Measurements from ENCODE around the gene SETBP1.

SETBP1 gene

DNA sequence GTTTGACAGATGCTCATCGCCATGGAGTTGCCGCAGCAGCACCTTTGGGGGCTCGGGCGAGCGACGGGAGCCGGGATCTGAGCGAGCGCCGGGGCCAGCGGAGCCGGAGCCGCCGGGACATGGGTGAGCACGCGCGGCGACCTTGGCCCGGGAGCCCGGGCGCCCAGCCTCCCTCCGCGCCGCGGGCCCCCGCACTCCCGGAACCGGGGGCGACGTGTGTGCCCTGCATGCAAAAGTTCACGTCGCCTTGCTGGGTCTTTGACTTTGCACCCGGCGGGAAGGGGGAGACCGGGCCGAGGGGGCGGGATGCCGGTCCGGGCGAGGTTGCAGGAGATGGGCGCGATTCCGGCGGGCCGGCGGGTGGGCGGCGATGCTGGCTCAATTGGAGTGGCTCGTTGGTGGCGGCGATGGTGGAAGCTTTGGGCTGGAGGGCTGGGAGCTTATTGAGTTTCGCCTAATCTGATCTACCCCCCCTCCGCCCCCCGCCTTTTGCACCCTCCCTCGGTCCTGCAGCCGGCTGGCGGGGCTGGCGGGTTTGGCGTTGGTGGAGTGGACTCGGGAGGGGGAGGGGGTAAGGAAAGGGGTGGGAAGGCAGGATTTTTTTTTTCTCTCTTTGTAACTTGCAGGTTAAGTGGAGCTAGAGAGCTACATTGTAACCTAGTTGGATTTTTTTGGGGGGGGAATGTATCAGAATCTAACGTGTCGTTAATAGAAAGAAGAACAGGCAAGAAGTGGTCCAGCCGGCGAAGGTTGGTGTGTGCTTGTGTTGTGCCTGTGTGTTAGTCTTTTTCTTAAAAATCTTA, at the start of gene SETBP1:
SETBP1 (plus strand) TSS at position 616 of the 803 bp plus-strand sequence. CDS start 20,459 bp downstream, outside the sequence.
- peak in 1 of 2 experiments; percentile 14 for DNase-seq

DNA sequence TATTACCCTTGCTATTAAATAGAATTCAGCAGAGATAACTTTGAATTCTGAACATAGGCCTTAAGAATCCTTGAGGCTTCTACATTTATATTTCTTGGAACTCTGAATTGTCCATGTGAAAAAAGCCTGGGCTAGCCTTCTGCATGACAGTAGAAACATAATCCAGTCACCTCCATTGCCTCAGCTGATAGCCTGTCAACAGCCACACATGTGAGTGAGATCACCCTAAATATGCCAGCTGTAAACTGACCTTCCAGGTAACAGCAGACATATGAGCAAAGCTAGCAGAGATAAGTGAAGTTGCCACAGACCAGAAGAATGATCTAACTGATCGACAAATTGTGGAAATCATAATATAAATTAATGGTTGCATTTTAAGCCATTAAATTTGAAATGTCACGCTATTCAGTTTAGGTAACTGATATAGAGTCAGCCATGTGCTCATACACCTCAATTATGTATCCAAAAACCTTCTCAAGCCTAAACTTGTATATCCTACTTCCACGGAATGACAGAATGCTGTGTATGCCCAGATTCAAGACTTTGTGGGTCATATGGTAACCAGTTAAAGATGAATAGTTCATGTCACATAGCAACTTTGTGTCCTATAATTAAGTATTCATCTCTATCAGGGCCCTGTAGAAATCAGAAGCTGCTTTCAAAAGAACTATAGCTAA, 48.1 kb upstream of the SETBP1 start:
- DNase-seq = no peak

DNA sequence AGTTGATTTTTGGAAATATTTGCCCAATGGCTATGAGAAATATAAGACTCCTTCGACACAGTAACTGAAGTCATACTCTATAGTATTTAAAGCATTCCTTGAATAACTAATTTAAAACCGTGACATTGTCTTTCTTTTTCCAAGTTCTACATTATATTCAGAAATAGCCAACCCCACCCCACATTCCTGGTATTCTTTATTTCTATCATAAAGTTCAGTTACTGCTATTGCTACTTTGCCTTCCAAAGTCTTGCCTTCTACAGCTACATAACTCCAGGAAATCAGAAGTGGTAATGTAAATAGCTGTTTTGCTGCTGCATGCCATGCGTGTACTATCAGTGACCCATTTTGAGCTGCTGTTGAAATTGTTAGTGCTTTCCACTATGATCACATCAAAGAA, 45.1 kb upstream of the SETBP1 start:
- no peak for DNase-seq

DNA sequence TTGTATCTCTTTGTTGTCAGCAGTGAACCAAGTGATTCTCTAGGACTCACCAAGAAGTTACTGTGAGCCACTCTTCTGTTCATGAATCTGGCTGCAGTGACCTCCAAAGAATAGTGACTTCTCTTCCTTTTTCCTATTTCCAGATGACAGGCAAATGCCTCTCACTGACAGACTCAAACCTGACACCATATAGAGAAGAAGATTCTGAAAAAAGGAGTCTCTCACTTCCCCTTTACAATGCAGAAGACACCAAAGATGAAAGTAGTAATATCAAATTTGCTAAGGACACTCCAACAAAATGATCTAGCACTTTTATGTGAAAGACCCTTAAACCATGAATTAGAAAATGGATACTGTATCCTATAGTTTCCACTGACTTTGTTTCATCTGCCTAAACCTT, 44.4 kb upstream of the SETBP1 start:
- no peak for DNase-seq

DNA sequence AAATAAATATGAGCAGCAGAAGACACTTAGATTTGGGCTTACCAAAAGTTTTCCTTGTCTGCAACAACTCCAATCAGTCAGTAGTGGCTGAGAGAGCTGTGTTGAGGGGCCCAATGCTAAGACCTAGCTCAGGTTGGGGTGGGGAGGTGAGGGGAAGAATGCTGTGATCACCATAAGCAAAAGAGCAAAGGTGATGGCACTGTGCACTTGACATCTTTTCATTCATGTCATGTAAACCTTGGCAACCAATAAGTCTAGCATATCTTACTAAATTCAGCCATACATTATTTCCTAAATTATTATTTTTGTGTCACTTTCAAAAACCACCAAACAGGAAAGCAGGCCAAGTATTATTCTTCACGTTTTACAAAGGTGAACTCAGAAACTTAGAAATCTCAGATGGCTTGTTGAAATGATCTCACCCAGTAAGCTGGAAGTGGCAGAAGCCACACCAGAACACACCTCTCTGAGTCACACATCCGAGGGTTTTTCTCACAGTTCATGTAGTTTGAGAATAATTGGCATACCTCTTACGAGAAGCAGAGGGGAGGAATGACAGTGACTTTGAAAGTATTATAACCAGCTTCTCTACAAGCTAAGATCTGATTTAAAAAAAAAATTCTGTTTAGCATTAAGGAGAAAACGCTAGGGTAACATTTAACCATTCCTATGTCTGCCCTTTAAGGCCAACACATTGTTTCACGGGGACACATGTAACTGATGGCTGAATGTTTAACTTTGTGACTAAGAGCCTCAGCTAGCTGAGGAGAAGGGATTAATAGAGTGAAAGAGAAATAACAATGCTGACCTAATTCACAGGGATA, 43.3 kb upstream of the SETBP1 start:
- no peak for DNase-seq

DNA sequence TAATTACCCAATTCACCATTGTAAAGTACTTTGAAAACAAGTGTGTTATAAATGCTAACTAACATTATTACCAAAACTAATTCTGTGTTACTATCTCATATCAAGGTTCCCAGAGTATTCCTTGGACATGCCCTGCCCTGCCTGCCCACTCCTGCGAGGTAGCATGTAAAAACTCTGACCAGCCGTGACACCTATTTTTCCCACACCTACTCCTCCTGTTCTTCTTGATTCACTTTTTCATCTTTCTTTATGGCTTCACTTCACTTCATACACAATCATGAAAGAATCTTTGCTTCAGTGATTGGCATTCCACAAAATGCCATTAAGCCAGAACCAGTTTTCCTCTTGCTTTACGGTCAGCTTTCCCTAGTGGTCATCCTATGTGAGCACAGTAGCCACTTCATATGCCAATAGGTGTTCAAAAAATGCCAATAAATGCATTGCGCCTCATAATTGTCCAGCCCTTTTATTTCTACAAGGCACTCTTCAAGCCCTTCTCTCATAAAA, 42.6 kb upstream of the SETBP1 start:
- DNase-seq = no peak

DNA sequence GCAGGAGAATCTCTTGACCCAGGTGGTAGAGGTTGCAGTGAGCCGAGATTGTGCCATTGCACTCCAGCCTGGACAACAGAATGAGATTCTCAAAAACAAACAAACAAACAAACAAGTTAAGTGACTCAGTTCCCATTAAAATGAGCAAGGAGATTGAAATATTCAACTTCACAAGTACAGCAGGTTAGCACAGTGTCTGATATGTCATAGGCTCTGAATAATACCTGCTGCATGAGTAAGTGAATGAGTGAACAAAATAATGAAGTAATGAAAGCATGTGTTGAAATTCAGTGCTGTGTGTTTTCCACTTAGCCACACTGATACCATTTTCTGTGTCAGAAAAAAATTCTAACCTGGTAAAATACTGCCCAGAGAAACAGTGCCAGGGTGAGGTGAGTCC, 41.9 kb upstream of the SETBP1 start:
- DNase-seq = no peak

DNA sequence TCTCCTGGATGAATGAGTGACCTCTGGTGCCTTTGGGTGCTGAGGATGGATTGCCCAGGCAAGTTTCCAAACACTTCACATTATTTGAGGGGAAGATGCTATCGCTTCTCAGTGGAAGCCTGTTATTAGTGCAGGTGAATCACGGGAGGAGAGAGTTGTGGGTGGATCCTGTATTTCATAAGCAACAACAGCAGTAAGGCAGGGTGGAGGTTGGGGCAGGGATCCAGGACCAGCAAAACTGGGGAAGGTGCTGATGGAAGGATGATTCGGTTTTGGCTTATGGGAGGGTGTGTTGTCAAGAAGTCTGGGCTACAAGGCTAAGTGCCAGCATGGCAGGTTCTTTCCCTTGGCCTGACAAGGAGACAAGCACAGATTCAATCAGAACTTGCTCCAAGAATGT, 37.7 kb upstream of the SETBP1 start:
- DNase-seq = no peak

DNA sequence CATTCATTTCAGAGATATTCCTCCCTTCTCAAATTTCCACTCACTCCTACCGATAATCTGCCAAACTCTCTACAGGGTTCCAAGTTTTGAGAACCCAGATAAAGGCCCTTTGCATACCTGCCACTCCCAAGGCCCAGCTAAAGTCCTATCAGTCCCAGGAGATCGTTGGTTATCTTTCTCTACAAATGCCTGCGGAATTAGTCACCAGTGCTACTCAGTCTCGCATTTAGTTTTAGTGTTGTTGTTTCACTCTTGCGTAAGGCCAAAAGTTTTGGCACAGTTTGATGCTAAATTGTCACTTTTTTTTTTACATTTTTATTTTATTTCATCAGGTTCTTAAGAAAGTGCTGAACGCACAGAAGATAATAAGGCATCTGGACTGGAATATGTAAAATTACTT, 29.2 kb upstream of the SETBP1 start:
- DNase-seq = no peak

DNA sequence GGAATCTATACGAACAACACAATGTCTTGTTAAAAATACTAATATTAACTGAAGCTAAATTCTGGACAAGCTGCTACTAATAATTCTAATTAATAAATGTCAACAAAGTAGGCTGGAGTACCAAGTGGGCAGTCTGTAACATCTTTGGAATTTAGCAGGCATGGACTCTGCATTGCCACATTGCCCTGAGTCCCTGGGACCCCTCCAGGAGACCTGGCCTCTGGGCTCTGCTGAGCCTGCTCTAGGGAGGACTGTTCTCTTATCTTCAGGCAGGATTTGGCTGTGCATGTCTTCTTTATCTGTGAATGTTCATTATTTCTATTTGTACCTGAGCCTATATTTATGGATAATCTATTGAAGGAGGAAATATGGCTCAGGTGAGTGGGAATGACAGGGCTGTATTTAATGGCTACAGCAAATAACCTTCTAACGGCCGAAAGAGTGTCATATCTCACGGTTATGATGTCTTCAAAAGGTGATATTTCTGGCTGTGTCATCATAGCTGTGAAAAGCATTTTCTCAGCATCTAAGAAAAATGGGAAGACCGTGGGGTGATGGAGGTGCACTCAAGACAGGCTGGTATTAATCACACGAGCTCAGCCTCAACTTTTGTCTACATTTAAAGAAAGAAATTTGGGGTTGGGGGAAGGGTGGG, 28.6 kb upstream of the SETBP1 start:
- no peak for DNase-seq

DNA sequence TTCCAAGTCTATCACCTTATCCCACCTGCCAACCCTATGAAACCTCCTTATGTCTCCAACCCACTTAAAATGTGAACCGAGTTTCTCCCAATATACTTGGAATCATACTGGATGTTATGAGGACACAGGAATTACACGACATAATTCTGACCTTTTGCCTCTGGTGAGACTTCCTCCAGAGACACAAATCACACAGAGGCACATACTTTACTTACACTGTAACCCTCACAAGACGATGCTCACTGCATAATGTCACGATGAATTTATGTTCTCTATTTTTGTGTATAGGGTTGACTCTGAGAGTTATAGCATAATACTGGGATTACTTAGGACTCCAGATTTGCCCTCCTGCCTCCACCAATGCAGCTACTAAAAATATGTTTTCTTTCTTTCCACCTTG, 28.0 kb upstream of the SETBP1 start:
- DNase-seq = no peak

DNA sequence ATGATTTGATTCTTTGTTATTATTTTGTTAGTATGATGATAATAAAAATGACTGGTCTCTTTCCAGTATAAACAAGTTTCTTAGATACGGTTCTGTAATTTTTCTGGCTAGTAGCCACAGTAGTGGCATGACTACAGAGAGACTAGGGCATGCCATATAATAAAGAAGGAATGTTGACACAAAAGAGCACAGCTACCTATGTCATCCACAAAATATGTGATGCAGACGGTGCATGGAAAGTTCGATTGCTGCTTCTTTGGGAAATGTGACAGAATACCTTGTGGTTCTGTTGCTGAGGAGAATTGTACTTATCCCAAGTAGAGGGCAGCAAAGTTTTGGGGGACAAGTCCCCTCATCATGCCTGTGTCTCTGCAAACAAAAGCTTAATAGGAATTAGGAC, 26.1 kb upstream of the SETBP1 start:
- DNase-seq = no peak

DNA sequence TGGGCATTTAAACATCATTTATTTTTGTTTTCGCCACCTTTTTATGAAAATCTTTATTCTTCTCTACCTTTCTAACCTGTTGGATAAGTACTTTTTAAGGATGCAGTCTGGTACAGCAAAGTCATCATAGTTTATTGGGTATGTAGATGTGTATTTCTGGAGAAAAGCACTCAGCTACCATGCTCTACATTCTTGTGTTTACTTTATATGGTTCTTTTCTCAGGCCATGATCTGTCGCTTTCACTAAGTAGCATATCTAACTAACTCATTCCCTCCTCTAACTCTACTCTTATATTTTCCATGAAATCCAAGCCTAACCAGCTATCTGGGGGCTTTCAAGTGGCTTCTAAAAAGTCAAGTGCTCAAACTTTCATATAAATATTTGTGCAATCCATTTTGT, 25.3 kb upstream of the SETBP1 start:
- DNase-seq = no peak

DNA sequence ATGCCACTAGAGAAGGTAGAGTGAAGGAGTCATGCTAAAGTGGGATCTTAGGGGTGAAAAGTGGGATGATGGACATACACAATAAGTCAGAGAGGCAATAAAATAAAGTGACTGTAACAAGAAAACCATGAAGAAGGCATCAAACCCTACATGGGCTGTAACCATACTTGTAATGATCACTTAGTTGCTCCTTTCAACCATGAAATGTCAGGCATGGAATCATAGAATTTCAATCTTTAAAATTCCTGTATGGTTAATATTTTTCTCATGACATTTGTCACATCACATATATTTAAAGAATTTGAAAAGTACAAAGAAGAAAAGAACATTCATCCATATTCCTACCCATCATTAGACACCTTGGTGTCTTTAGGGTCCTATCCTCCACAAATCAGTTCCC, 20.9 kb upstream of the SETBP1 start:
- DNase-seq = no peak

DNA sequence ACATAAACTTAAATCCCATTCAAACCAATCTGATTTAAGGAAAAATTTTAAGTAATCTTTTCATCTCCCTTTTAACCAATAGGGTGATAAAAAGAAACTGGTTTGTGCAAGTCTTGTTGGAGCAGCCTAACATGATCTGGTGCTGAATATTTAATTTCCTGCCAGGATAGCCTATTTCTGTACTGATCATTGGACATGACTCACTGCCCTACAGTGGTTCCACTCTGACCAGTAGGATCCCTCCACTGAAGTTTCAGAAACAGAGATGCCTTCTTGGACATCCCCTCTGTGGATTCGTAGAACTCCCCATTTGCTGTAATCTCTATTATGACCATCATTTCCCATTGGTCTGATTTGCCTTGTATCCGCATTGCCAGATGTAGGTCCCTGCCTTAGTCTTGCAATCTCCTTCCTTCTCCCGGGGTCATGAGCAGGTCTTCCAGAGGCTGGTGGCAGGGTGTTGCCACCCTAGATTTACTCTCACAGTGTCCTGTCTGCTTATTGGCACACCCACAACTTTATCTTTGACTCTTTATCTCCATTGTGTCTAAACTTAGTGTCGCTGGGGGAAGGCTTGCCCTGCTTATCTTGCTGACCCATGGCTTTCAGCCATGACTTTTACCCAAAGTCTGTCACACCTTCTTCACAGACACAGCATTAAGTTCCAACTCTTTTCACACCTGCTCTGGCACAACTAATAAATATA, 12.3 kb upstream of the SETBP1 start:
- no peak for DNase-seq

DNA sequence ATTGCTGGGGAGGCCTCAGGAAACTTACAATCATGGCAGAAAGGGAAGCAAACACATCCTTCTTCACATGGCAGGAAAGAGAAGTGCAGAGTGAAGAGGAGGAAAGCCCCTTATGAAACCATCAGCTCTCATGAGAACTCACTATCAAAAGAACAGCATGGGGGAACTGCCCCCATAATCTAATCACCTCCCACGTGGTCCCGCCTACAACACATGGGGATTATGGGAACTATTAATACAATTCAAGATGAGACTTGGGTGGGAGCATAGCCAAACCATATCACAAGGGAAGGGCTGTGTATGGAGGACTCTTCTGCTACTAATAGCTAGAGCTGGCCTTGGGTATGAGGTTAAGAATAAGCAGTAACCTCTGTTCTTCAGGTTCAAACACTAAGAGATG, 8.8 kb upstream of the SETBP1 start:
- DNase-seq = no peak

DNA sequence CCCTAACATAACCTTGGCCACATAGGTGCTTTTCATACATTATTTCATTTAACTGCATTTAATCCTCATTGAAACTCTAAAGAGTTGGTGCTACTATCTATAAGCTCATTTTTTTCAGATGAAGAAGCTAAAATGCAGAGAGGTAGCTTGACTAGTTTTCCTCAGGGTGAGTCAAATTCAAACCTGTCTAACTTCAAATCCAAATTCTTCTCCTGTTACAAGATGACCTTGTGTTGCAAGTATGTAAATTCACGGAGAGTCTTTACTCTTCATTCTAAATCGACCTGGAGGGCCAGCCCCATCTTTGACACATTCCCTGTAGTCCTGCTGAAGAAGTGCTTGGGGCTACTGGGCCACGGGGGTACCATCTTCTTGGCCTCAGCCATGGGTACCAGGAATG, 8.2 kb upstream of the SETBP1 start:
- no peak for DNase-seq

DNA sequence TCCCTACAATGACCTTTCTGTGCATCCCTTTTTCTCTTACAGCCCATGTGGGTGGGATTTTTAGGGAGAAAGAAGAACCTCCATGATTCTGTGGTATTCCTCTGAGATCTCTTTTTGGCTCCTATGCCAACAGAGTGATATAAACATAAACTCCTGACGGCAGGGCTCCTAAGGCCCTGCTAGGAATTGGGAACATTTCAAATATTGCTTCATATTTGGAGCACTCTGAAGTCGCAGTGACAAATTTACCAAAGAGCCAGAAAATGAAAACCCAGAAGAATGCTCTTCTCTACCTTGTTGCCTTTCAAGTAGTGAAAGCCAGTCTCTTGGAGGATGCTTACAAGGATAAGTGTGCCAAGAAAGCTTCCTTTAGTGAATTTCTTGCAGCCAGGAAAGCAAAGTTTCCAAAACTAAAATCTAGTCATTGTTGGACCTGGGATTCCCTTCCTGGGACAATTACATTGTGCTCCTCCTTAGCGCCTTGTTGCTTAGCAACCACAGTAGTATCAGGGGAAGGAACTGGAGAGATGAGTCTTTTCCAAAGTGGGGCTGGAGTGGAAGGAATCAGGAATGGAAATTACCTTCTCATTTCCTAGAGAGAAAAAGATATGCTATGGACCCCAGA, 7.3 kb upstream of the SETBP1 start:
- DNase-seq = no peak

DNA sequence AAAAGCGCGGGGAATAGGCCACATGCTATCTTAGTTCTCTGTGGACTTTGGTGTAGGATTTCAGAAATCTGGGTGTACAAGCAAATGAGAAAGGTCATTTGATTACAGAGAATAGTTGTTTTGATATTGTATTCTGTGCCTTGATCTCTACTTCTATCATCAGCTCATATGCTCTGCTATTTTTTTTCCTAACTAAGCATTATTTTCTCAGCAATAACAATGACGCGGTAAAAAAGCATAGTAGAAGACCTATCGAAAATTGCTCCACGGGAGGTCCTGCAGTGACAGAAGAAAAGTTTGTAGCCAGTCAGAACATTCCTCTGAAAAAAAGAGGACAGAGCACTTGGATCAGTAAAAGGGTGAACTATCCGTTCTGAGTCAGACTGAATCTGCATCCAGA, 2.8 kb upstream of the SETBP1 start:
- DNase-seq = no peak

DNA sequence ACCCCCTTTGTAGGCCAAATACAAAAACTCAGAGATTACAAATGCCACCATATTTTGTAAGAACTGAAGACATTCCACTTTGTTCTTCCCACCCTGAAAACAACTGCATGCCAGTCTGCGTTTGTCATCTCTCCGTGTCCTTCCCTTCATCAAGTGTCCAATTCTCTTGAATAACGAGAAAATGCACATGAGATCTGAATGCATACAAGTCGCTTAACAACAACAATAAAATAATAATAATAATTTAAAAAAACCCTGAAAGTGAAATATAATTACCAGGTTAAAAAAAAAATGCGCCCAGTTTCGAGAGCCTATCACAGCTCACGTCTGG, 2.0 kb upstream of the SETBP1 start:
- no peak for DNase-seq

DNA sequence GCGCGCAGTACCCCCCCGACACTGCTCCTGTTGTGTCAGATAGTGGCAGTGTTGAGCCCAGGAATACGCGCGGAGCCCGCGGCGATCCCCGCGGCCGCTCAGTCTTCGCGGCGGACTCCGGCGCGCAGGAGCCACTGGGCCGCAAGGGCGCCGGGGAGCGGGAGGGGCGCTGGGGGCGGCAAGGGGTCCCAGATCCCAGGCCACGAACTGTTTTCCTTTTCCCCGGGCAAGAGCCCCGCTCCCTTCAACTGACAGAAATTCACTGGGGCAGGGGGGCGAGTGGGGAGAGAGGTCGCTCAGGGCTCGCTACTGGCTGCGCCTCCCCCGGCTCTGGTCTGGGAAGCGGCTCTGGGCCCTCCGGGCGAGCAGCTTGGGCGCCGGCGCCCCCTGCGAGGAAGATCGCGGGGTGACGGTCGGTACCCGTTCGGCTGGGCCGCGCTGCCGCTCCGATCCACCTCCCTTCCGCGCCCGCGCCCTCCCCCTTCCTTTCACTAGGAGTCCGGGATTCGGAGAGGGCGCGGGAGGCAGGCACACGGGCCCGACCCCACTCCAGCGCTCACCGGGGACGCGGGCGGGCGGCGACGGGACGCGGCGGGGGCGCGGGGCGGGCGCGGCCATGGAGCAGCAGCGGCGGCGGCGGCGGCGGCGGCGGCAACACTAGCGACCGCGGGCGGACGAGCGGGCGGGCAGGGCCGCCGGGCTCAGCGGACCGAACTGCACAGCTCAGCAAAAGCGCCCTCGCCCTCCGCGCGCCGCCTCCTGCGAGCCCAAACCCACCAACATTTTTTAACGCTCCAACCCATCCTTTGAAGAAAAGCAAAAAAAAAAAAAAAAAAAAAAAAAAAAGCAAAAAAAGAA, 1.4 kb upstream of the SETBP1 start:
- DNase-seq = peak; percentile 55 to 65
